Gastrocnemius medialis (tissue), 4 donors: ENCODE results near the gene PI4KA. TPM values are rescaled to one million over a fixed set of nuclear protein-coding genes. Genes with fewer than 3 reads are reported as not detected.

Experiments
- ATAC-seq, 2 donors: fragments of 150-250 bp; one replicate each; pipeline ENCODE4 v1.9.1; 2016
- DNase-seq, 2 donors: peaks; one replicate each; pipeline ENCODE4 v3.0.0-alpha.2; 2019
- H3K27ac ChIP-seq, 4 donors: fragments of 200-600 bp; sonication (generic); 1 replicate in 1 of 4; 2 replicates in 3 of 4; pipeline ENCODE4 v1.5.1; 2016 to 2018; ENCODE audit warnings: mild to moderate bottlenecking in 2 of 4, moderate library complexity in 1 of 4
- H3K27me3 ChIP-seq, 3 donors: fragments of 200-600 bp; sonication (generic) in 2 of 3; 1 replicate in 1 of 3; 2 replicates in 2 of 3; pipeline versions ENCODE4 v1.5.1 to v1.6.0; 2016 to 2019; ENCODE audit warnings: mild to moderate bottlenecking in 1 of 3, moderate library complexity in 1 of 3
- H3K36me3 ChIP-seq, 2 donors: fragments of 200-600 bp; sonication (generic) in 1 of 2; one replicate each; pipeline ENCODE4 v1.5.1; 2017 to 2018
- H3K4me1 ChIP-seq, 2 donors: fragments of 200-600 bp; sonication (generic) in 1 of 2; one replicate each; pipeline ENCODE4 v1.5.1; 2016 to 2017; ENCODE audit warnings: mild to moderate bottlenecking in 2 of 2
- H3K4me3 ChIP-seq, 4 donors: fragments of 200-600 bp; sonication (generic) in 3 of 4; 1 replicate in 1 of 4; 2 replicates in 3 of 4; pipeline ENCODE4 v1.5.1; 2016 to 2019; ENCODE audit warnings: mild to moderate bottlenecking in 2 of 4
- H3K9me3 ChIP-seq, 3 donors: fragments of 200-600 bp; sonication (generic) in 2 of 3; 1 replicate in 1 of 3; 2 replicates in 2 of 3; pipeline ENCODE4 v1.5.1; 2016 to 2019
- CTCF ChIP-seq, 5 experiments: fragments of 450-650 bp in 3 of 5; fragments of 200-600 bp in 2 of 5; sonication (generic) in 2 of 5; IDR thresholded peaks in 4 of 5; conservative IDR thresholded peaks in 1 of 5; 1 replicate in 4 of 5; 2 replicates in 1 of 5; pipeline ENCODE4 v1.5.1; 2016 to 2019; ENCODE audit warnings: antibody characterized with exemption in 5 of 5, mild to moderate bottlenecking in 3 of 5, moderate library complexity in 3 of 5
- POLR2A ChIP-seq, 2 donors: fragments of 450-650 bp; IDR thresholded peaks; one replicate each; pipeline ENCODE4 v1.6.1; 2017; ENCODE audit warnings: antibody characterized with exemption in 2 of 2, mild to moderate bottlenecking in 2 of 2, moderate library complexity in 2 of 2
- in situ Hi-C, 4 donors: fragments of 200-750 bp; cut with MboI; loops; one replicate each; pipeline versions ENCODE4 v1.15.0 to v1.8.0; 2017; ENCODE audit warnings: low sequenced_read_pairs in 4 of 4
- intact Hi-C: fragments of 100-400 bp; cut with DNase I; formaldehyde crosslinking; loops from one replicate; pipeline ENCODE4 v1.15.1; 2023; ENCODE audit warnings: low total_unique reads
- total RNA-seq, 4 donors: library from RNA; depleted of rRNA; stranded (reverse); fragments of >200 nt; gene quantifications; one replicate each; pipeline versions ENCODE4 v1.1.0 to v1.2.3, GENCODE V29; 2016

Gene PI4KA
- total RNA-seq, 4 donors from 2014 or later, result 40.1 to 59.7 (median 45.4) TPM

DNA sequence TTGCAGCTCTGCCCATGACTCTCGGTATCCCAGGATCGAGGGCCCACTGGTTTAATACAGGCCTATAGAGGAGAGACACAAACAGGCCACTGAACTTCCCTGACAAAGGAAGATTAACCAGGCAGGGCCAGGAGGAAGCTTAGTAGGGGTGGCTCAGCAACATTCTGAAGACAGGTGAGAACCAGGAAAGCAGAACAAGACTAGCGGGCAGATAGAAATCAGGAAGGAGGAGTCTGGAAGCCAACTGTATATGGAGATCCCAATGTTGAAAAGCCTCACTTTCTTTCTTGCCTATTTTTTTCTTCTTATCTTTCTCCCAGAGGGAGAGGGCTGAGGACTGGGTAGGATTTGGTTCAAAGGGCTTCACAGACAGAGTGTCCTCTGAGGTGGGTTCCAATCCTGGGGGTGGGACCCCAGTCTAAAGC lies 5.4 kb downstream of the PI4KA start:
- no peak overlapping the region for H3K4me3 ChIP-seq
- peaks cover 17 to 19% of the 10 kb centered on the region in 2 donors for H3K4me1 ChIP-seq
- TF ChIP-seq POLR2A (IDR thresholded peaks at IDR 0.05) (no peak), CTCF (IDR thresholded peaks at IDR 0.05 in 4 of 5, conservative IDR thresholded peaks at IDR 0.05 in 1 of 5) (no peak)
- in situ Hi-C loops, result no loop called here
- H3K9me3 ChIP-seq, result no peaks in the 10 kb centered on the region
- H3K27me3 ChIP-seq, result no peaks in the 10 kb centered on the region
- intact Hi-C loops, result no loop called here
- H3K27ac ChIP-seq, result no peak overlapping the region
- ATAC-seq (no peak), DNase-seq (no peak)
- no peaks in the 10 kb centered on the region for H3K36me3 ChIP-seq

DNA sequence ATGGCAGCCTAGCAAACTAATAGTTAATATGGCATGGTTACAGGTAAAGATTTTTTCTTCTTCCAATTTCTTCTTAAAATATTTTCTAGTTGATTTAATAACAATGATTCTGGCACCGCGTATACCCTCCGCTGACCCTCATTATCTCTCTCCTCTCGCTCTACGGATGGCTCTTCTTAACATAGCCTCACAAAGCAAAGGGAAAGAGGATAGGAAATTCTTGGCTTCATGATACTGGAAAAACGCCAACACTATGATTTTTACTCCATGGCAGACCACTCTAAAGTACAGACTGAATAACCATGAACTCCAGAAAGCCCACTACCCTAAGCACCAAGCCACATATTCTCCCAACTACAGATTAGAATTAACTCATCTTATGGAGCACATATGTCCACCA lies 6.1 kb downstream of the PI4KA start:
- Histone ChIP-seq H3K9me3 (no peaks in the 10 kb centered on the region), H3K4me3 (no peak overlapping the region), H3K36me3 (no peaks in the 10 kb centered on the region), H3K4me1 (peaks cover 11 to 15% of the 10 kb centered on the region in 2 donors), H3K27me3 (no peaks in the 10 kb centered on the region), H3K27ac (no peak overlapping the region)
- no peak for TF ChIP-seq CTCF (IDR thresholded peaks at IDR 0.05 in 4 of 5, conservative IDR thresholded peaks at IDR 0.05 in 1 of 5)
- TF ChIP-seq POLR2A (IDR thresholded peaks at IDR 0.05), result no peak
- no peak for DNase-seq
- intact Hi-C loops (no loop called here), in situ Hi-C loops (no loop called here)
- ATAC-seq, result no peak

GRCh38 chr22:20852076-20852475 lies 6.5 kb downstream of the PI4KA start:
- intact Hi-C loops, result no loop called here
- no peak for TF ChIP-seq POLR2A (IDR thresholded peaks at IDR 0.05)
- TF ChIP-seq CTCF (IDR thresholded peaks at IDR 0.05 in 4 of 5, conservative IDR thresholded peaks at IDR 0.05 in 1 of 5), result no peak

DNA sequence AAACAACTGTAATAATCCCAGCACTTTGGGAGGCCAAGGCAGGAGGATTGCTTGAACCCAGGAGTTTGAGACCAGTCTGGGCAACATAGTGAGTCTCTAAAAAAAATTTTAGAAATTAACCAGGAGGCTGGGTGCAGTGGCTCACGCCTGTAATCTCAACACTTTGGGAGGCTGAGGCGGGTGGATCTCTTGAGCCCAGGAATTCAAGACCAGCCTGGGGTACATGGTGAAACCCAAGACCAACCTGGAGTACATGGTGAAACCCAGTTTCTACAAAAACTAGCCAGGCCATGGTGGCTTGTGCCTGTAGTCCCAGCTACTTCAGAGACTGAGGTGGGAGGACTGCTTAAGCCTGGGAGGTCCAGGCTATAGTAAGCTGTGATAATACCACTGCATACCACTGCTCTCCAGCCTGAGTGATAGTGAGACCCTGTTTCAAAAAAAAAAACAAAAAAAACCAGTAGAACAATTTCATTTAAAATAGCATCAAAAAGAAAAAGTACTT lies 11.2 kb downstream of the PI4KA start:
- Histone ChIP-seq H3K9me3 (no peaks in the 10 kb centered on the region), H3K27ac (no peak overlapping the region), H3K36me3 (no peaks in the 10 kb centered on the region), H3K27me3 (no peaks in the 10 kb centered on the region), H3K4me3 (no peak overlapping the region), H3K4me1 (peaks cover 0 to 4% of the 10 kb centered on the region in 2 donors)
- in situ Hi-C loops, result no loop called here
- ATAC-seq (no peak), DNase-seq (no peak)
- intact Hi-C loops, result no loop called here
- no peak for TF ChIP-seq CTCF (IDR thresholded peaks at IDR 0.05 in 4 of 5, conservative IDR thresholded peaks at IDR 0.05 in 1 of 5)
- TF ChIP-seq POLR2A (IDR thresholded peaks at IDR 0.05), result no peak

More at GRCh38 chr22:20852076-20852475, 6.5 kb downstream of the PI4KA start:
- no peaks in the 10 kb centered on the region for H3K9me3 ChIP-seq
- no peaks in the 10 kb centered on the region for H3K36me3 ChIP-seq
- DNase-seq (no peak), ATAC-seq (no peak)
- no peak overlapping the region for H3K27ac ChIP-seq
- no peak overlapping the region for H3K4me3 ChIP-seq
- H3K27me3 ChIP-seq, result no peaks in the 10 kb centered on the region
- in situ Hi-C loops, result no loop called here
- peaks cover 7 to 11% of the 10 kb centered on the region in 2 donors for H3K4me1 ChIP-seq
